GM23338 (cell line): ENCODE data around the gene POLR2H.

Source experiments
- ETS1 ChIP-seq: IDR thresholded peaks from 2 replicates; pipeline ENCODE4 v1.6.1; 2016; ENCODE audit warnings: antibody characterized with exemption
- EZH2 ChIP-seq: fragments of 200-600 bp; sonication (generic); IDR thresholded peaks from one replicate; pipeline ENCODE4 v1.8.0; 2017; ENCODE audit warnings: antibody characterized with exemption, mild to moderate bottlenecking, low read depth; ENCODE audit not compliant: unreplicated experiment
- EZH2phosphoT487 ChIP-seq: fragments of 200-600 bp; sonication (generic); IDR thresholded peaks from one replicate; pipeline ENCODE4 v1.8.1; 2018; ENCODE audit warnings: antibody characterized with exemption; ENCODE audit not compliant: unreplicated experiment
- JUNB ChIP-seq: IDR thresholded peaks from one replicate; pipeline ENCODE4 v1.6.1; 2016; ENCODE audit warnings: antibody characterized with exemption; ENCODE audit not compliant: unreplicated experiment
- NANOG ChIP-seq: IDR thresholded peaks from 2 replicates; pipeline ENCODE4 v1.6.1; 2016; ENCODE audit warnings: antibody characterized with exemption, borderline replicate concordance
- POLR2AphosphoS5 ChIP-seq: IDR thresholded peaks from 2 replicates; pipeline ENCODE4 v1.6.1; 2016; ENCODE audit warnings: antibody characterized with exemption, low read depth
- TF ChIP-seq, protein P1 (sequence below), 2 experiments: fragments of 200-600 bp in 1 of 2; sonication (generic) in 1 of 2; conservative IDR thresholded peaks; 2 replicates each; pipeline versions ENCODE4 v1.5.1 to v1.6.1; 2016 to 2017; ENCODE audit warnings: antibody characterized with exemption in 2 of 2, low read depth in 2 of 2, mild to moderate bottlenecking in 2 of 2, moderate library complexity in 1 of 2

DNA sequence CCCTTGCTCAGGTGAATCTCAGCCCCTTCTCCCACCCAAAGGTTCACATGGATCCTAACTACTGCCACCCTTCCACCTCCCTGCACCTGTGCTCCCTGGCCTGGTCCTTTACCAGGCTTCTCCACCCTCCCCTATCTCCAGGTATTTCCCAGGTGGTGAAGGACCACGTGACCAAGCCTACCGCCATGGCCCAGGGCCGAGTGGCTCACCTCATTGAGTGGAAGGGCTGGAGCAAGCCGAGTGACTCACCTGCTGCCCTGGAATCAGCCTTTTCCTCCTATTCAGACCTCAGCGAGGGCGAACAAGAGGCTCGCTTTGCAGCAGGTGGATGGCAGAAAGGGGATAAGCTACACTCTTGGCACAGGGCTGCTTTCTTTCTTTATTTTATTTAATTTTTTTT lies 19.6 kb upstream of the POLR2H start:
- TF ChIP-seq, protein P1, sequence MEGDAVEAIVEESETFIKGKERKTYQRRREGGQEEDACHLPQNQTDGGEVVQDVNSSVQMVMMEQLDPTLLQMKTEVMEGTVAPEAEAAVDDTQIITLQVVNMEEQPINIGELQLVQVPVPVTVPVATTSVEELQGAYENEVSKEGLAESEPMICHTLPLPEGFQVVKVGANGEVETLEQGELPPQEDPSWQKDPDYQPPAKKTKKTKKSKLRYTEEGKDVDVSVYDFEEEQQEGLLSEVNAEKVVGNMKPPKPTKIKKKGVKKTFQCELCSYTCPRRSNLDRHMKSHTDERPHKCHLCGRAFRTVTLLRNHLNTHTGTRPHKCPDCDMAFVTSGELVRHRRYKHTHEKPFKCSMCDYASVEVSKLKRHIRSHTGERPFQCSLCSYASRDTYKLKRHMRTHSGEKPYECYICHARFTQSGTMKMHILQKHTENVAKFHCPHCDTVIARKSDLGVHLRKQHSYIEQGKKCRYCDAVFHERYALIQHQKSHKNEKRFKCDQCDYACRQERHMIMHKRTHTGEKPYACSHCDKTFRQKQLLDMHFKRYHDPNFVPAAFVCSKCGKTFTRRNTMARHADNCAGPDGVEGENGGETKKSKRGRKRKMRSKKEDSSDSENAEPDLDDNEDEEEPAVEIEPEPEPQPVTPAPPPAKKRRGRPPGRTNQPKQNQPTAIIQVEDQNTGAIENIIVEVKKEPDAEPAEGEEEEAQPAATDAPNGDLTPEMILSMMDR (conservative IDR thresholded peaks at IDR 0.05; ENCODE audit: low read depth in 2 of 2): no peak
- TF ChIP-seq EZH2phosphoT487: no peak
- TF ChIP-seq ETS1: no peak
- no peak for TF ChIP-seq EZH2
- TF ChIP-seq JUNB: no peak
- TF ChIP-seq POLR2AphosphoS5: no peak
- TF ChIP-seq NANOG: no peak
